ENCODE results near the gene GPR21.

Gene GPR21

GRCh38 chr9:123044586-123044985 is 11.1 kb downstream of the GPR21 start:
- TF ChIP-seq FOXA1 (IDR thresholded peaks at IDR 0.05) (no peak), CTBP1 (IDR thresholded peaks at IDR 0.05; ENCODE audit: borderline replicate concordance) (no peak), ELF4 (IDR thresholded peaks at IDR 0.05) (no peak), HDGF (IDR thresholded peaks at IDR 0.05; ENCODE audit: borderline replicate concordance) (no peak), SUZ12 (IDR thresholded peaks at IDR 0.05) (no peak), LEF1 (IDR thresholded peaks at IDR 0.05; ENCODE audit: borderline replicate concordance) (no peak), PKNOX1 (IDR thresholded peaks at IDR 0.05) (no peak), ZNF384 (IDR thresholded peaks at IDR 0.05) (no peak), NFRKB (IDR thresholded peaks at IDR 0.05) (no peak), FOXK2 (IDR thresholded peaks at IDR 0.05) (no peak), SP1 (IDR thresholded peaks at IDR 0.05) (no peak), ARNT (IDR thresholded peaks at IDR 0.05) (no peak), FOXM1 (IDR thresholded peaks at IDR 0.05; ENCODE audit: borderline replicate concordance) (no peak), TARDBP (IDR thresholded peaks at IDR 0.05) (no peak), BHLHE40 (IDR thresholded peaks at IDR 0.05; ENCODE audit: borderline replicate concordance) (no peak), L3MBTL2 (conservative IDR thresholded peaks at IDR 0.05) (no peak)
- ChIA-PET POLR2A (no interaction called here), CTCF (no interaction called here)
- DNase-seq (ENCODE audit: extremely low spot score), result no peak

GRCh38 chr9:123046406-123047195 is 13.1 kb downstream of the GPR21 start:
- no peak for TF ChIP-seq TARDBP (IDR thresholded peaks at IDR 0.05)
- POLR2A ChIA-PET, result interaction anchor here (1.6 kb wide), 1 partner anchor 142 kb away, joined by 3 read pairs; the partner anchor contains the start of gene RC3H2
- DNase-seq (ENCODE audit: extremely low spot score), result no peak
- CTCF ChIA-PET, result no interaction called here

GRCh38 chr9:123048748-123049147 is 15.3 kb downstream of the GPR21 start:
- no peak for DNase-seq (ENCODE audit: extremely low spot score)
- POLR2A ChIA-PET, result interaction anchor here (1.2 kb wide), 1 partner anchor 9 kb away, joined by 3 read pairs; no protein-coding TSS in a partner anchor

GRCh38 chr9:123049589-123050222 is 16.2 kb downstream of the GPR21 start:
- ChIA-PET POLR2A (interaction anchor here (1.2 kb wide), 1 partner anchor 10 kb away, joined by 3 read pairs; no protein-coding TSS in a partner anchor), CTCF (no interaction called here)
- TF ChIP-seq PKNOX1 (IDR thresholded peaks at IDR 0.05) (no peak), LEF1 (IDR thresholded peaks at IDR 0.05; ENCODE audit: borderline replicate concordance) (no peak), BHLHE40 (IDR thresholded peaks at IDR 0.05; ENCODE audit: borderline replicate concordance) (no peak), NFRKB (IDR thresholded peaks at IDR 0.05) (no peak), ARNT (IDR thresholded peaks at IDR 0.05) (no peak), SP1 (IDR thresholded peaks at IDR 0.05) (no peak), SUZ12 (IDR thresholded peaks at IDR 0.05) (no peak), FOXM1 (IDR thresholded peaks at IDR 0.05; ENCODE audit: borderline replicate concordance) (no peak), TARDBP (IDR thresholded peaks at IDR 0.05) (no peak), ELF4 (IDR thresholded peaks at IDR 0.05) (no peak), FOXK2 (IDR thresholded peaks at IDR 0.05) (no peak), ZNF384 (IDR thresholded peaks at IDR 0.05) (no peak), FOXA1 (IDR thresholded peaks at IDR 0.05) (no peak), CTBP1 (IDR thresholded peaks at IDR 0.05; ENCODE audit: borderline replicate concordance) (no peak), L3MBTL2 (conservative IDR thresholded peaks at IDR 0.05) (no peak)
- no peak for DNase-seq (ENCODE audit: extremely low spot score)

More at GRCh38 chr9:123048748-123049147, 15.3 kb downstream of the GPR21 start:
- CTCF ChIA-PET, result interaction anchor here (1.0 kb wide), 1 partner anchor 25 kb away, joined by 3 read pairs; no protein-coding TSS in a partner anchor
- no peak for TF ChIP-seq ELF4 (IDR thresholded peaks at IDR 0.05)
- no peak for TF ChIP-seq TARDBP (IDR thresholded peaks at IDR 0.05)
- no peak for TF ChIP-seq L3MBTL2 (conservative IDR thresholded peaks at IDR 0.05)
- TF ChIP-seq CTBP1 (IDR thresholded peaks at IDR 0.05; ENCODE audit: borderline replicate concordance), result no peak
- TF ChIP-seq FOXA1 (IDR thresholded peaks at IDR 0.05), result no peak
- TF ChIP-seq PKNOX1 (IDR thresholded peaks at IDR 0.05), result no peak
- no peak for TF ChIP-seq ZNF384 (IDR thresholded peaks at IDR 0.05)
- no peak for TF ChIP-seq NFRKB (IDR thresholded peaks at IDR 0.05)
- no peak for TF ChIP-seq LEF1 (IDR thresholded peaks at IDR 0.05; ENCODE audit: borderline replicate concordance)
- no peak for TF ChIP-seq SP1 (IDR thresholded peaks at IDR 0.05)
- no peak for TF ChIP-seq SUZ12 (IDR thresholded peaks at IDR 0.05)
- TF ChIP-seq ARNT (IDR thresholded peaks at IDR 0.05), result no peak
- no peak for TF ChIP-seq FOXK2 (IDR thresholded peaks at IDR 0.05)
- TF ChIP-seq FOXM1 (IDR thresholded peaks at IDR 0.05; ENCODE audit: borderline replicate concordance), result no peak
- no peak for TF ChIP-seq BHLHE40 (IDR thresholded peaks at IDR 0.05; ENCODE audit: borderline replicate concordance)

- DNase-seq (ENCODE audit: extremely low spot score), result no peak
- CTCF ChIA-PET, result no interaction called here
- POLR2A ChIA-PET, result no interaction called here
- no peak for TF ChIP-seq ELF4 (IDR thresholded peaks at IDR 0.05)
- TF ChIP-seq CTBP1 (IDR thresholded peaks at IDR 0.05; ENCODE audit: borderline replicate concordance), result no peak
- TF ChIP-seq NFRKB (IDR thresholded peaks at IDR 0.05), result no peak
- no peak for TF ChIP-seq FOXA1 (IDR thresholded peaks at IDR 0.05)
- no peak for TF ChIP-seq ARNT (IDR thresholded peaks at IDR 0.05)
- TF ChIP-seq SUZ12 (IDR thresholded peaks at IDR 0.05), result no peak
- TF ChIP-seq FOXM1 (IDR thresholded peaks at IDR 0.05; ENCODE audit: borderline replicate concordance), result no peak
- TF ChIP-seq BHLHE40 (IDR thresholded peaks at IDR 0.05; ENCODE audit: borderline replicate concordance), result no peak
- TF ChIP-seq PKNOX1 (IDR thresholded peaks at IDR 0.05), result no peak
- TF ChIP-seq L3MBTL2 (conservative IDR thresholded peaks at IDR 0.05), result no peak
Measured at GRCh38 chr9:123053046-123053445, 19.6 kb downstream of the GPR21 start.

All from HEK293T (cell line).